HG02840 (cell line): ENCODE data around the gene ARHGAP42.

Source experiments
- ATAC-seq: cut with Tn5 transposase; IDR thresholded peaks from one replicate; pipeline ENCODE4 v1.9.1; 2021; ENCODE audit warnings: mild to moderate bottlenecking, moderate library complexity, moderate number of reproducible peaks; ENCODE audit not compliant: unreplicated experiment, low FRiP score

ARHGAP42 gene

DNA sequence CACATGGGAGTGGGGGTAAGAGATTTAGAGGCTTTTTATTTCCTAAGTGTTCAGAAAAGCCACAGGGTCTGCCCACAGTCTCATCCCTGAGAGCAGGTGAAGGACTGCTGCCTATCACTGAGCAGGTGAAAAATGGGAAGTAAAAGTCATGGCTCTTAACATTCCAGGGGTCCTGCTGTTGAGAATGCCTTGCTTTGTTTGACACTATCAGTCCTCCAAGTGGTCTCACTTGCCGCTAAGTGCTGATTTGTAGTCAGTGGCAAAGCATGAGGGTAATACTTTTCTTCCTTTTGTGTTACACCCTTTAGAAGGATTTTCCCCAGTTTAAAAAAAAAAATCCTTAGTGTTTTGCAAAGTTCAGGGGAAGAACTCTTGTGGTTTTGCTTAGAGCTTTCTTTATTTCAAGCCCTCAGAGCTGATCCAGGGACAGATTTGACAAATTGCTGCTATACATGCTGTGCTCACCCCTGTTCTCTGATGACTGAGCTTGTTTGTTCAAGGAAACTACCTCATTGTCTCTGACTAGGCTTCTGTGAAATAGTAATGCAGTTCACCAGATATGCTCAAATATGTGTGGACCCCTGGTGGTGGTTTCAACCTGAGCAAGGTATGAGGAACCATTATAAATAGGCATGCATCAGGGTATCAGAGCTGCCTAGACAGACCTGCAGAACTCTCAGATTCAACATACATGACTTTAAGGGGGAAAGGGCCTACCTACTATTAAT is 141.0 kb downstream of the ARHGAP42 start:
- no peak for ATAC-seq

DNA sequence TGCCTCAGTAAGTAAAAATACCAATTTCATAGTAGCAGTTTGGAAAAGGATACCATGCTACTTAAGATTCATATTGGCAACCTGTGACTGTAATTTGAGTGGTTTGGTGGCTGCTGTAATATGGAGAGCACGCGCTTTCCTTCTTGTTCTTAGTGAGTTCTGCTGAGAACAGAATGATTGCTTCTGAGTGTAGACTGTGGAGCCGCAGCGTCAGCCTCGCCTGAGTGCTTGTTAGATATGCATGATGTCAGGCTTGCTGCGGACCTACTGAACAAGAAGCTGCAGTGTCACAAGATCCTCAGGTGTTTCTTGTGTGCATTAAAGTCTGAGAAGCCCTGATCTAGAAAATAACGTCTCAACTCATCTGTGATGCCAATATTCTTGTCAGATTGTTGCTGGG is 143.2 kb downstream of the ARHGAP42 start:
- ATAC-seq: no peak

- no peak for ATAC-seq
Measured at GRCh38 chr11:100830978-100831732, 144.1 kb downstream of the ARHGAP42 start.

- ATAC-seq: no peak
Measured at GRCh38 chr11:100831929-100832494, 144.9 kb downstream of the ARHGAP42 start.

- ATAC-seq: no peak
Measured at GRCh38 chr11:100832829-100833228, 145.7 kb downstream of the ARHGAP42 start.

DNA sequence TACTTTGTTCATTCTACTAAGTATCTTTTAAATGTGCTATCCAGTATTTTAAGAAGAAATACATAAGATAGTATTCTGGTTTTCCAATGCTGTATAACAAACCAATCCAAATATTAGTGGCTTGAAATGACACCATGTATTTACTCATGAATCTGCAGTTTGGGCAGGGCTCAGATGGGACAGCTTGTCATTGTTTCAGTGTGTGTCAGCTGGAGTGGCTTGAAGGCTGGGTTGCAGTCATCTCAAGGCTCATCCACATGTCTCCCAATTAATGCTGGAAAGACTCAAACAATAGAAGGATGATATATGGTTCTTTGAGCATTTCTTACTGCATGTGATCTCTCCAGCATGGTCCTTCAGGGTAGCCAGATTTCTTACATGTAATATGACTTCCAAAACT is 146.2 kb downstream of the ARHGAP42 start:
- ATAC-seq: no peak

DNA sequence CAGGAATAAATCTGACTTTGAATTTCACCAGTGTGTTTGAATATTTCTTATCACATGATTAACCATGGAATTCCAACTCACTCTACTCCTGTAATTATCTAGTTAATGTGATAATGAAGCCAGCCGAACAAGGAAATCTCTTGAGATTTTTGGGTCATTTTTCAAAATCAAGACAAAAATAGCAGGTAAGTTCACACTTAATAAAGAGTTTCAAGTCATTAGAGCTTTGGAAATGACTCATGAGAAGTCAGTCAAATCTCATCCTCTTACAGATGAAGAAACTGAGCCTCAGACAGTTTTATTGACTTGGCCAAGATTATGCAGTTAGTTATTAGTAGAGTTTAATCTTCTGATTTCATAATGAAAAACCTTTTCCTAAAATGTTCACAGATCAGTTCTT is 148.8 kb downstream of the ARHGAP42 start:
- ATAC-seq: no peak

DNA sequence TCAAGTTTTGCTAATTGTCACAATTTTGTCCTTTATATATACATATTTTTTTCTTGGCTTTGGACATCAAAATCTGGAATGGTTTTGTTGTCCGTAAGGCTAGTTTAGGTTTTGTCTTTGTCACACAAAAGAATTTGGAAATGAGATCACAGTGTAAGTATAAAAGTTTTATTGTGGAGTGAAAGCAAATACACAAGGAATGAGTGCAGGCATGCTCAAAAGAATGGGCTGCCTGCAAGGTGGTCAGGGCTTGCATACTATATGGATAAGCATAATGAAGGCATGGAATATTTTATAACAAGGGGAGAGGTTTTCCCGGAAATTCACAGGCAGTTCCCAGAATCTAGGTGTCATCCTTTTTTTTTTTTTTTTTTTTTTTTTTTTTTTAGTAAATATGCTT is 150.2 kb downstream of the ARHGAP42 start:
- ATAC-seq: no peak

DNA sequence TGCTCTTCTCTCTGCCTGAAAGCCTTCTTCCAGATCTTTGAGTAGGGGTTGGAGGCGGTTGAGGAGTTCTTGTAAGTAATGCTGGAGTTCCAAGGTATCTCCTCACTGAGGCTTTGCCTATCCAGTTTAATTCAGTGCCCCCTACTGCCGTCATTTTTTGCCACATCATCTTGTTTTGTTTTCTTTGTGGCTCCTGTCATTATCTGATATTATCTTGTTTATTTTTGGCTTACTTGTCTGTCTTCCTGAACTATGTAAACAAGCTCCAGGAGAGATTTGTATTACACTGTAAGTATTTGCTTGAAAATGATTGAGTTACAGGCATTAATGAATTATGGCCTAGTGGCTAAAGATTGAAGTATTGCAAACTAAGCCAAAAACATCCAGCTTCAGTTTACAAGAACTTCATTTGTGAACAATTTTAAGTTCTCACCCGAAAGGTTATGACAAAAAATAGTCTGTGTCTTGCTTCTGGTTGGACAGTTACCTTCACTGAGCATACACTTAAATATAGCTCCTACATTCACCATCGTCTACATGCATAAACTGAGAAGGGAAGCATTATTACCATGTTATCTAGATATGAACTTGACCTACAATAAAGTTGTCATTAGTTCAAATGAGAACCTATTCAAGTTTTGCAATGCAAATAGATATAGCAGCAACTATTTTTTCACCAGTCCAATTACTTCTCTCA is 154.8 kb downstream of the ARHGAP42 start:
- ATAC-seq: no peak

- ATAC-seq: no peak
Measured at GRCh38 chr11:100847696-100848216, 160.7 kb downstream of the ARHGAP42 start.

DNA sequence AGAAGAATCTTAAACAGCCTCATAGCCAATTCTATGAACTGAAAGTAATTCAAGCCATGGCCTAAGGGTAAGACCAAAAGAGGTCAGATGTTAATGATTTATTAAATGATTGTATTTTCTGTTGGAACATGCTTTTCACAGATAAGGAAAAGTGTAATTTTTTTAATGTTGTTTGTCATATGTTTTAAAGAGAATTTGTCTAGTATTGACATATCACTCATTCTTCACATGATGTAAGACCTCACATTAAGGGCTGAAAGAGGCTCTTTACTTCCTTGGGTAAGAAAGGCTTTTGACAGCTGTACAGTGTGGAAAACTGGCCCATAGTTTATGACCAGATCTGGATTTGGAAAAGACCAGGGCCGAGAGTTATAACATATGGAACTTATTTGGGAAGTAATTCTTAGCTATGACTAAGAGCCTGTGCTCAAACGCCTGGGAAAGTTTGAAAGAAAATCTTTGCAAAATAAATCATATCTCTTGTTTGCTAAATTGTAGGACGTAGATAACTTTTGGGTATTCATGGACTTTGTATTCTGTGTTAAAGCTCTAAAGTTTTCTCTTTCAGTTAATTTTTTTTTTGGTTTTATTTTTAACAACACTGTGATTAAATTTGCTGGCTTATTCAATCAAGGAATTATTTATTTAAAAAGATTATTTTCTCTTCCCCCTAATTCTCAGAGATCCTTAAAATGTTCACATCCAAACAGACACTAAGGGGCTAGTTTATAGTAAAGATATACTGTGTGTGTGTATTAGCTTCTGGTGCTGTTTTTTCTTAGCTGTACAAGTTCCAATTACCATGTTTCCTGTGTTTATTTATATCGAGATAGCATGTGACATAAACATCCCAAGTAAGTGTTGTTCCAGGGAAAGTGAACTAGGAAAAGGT is 162.2 kb downstream of the ARHGAP42 start:
- no peak for ATAC-seq

DNA sequence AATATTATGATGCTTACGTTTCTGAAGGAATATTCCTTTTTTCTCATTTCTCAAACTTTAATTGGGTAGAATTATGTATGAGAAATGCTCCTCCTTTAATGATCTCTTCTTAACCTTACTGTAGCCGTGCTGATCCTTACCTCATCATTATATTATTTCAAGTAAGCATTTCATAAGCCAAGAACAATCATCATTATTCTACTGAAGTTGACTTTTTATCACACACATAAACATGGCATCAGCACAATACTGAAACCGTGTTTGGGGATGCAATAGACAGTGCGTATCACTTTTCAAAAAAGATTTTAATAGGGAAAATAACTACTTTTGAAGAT is 162.8 kb downstream of the ARHGAP42 start:
- ATAC-seq: no peak

DNA sequence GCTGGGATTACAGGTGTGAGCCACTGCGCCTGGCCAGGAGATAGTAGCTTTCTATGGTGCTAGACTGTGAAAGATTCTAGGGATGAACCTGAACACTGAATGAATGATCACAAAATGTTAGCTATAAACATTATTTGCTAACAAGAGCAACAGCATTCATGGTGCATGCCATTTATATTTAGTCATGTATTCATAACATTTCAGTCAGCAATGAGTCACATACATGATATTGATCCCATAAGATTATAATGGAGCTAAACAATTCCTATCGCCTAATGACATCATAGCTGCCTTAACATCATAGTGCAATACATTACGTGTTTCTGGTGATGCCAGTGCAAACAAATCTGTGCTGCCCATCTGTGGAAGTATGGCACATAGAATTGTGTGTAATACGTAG is 164.1 kb downstream of the ARHGAP42 start:
- ATAC-seq: no peak

- no peak for ATAC-seq
Measured at GRCh38 chr11:100851584-100852152, 164.6 kb downstream of the ARHGAP42 start.

- no peak for ATAC-seq
Measured at GRCh38 chr11:100855466-100856067, 168.5 kb downstream of the ARHGAP42 start.

DNA sequence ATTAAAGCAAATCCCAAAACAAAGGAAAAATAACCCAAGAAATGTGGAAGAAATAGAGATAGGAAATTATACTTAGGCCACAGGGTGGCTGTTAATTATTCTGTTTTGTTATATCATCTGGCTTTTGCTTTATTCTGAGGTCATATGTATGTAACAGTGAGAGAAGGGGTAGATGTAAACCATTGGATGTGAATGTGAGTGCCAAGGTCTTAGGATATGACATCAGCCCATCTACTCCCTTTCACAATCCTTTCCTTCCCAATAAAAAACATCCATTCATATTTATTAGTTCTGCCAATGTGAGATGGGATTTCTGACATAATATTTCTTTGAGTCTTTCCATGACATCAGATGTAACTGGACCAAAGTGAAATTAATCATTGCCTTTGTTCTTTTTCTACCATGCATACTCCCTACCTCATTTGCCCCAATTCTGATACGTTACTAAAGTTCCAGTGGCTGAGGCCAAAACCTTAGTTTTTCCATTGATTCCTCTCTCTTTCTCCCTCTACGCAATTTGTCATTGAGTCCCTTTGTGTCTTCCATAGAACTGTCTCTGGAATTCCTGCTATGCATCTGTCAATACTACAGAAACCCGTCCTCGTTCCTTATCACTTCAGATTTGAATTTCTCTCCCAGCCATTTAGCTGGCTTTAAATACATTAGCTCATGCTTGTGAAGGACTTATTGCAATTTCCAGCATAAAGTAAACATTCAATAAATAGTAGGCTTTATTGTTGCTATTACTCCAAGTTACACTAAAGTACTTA is 170.3 kb downstream of the ARHGAP42 start:
- no peak for ATAC-seq

- ATAC-seq: no peak
Measured at GRCh38 chr11:100860318-100861155, 173.4 kb downstream of the ARHGAP42 start.

- no peak for ATAC-seq
Measured at GRCh38 chr11:100861212-100861611, 174.1 kb downstream of the ARHGAP42 start.
